Suprapubic skin (tissue), 3 donors: ENCODE data around the gene CXXC5.

Experiments used
- EP300 ChIP-seq: sonication (generic); formaldehyde crosslinking; IDR thresholded peaks from one replicate; pipeline ENCODE4 v1.6.1; 2017; ENCODE audit warnings: antibody characterized with exemption
- POLR2A ChIP-seq, 2 donors: fragments of 450-650 bp; IDR thresholded peaks; one replicate each; pipeline ENCODE4 v1.6.1; 2017; ENCODE audit warnings: antibody characterized with exemption in 2 of 2, mild to moderate bottlenecking in 2 of 2, moderate library complexity in 2 of 2
- TF ChIP-seq, protein P1 (sequence below), 2 donors: fragments of 200-600 bp in 1 of 2; fragments of 450-650 bp in 1 of 2; sonication (generic) in 1 of 2; IDR thresholded peaks; one replicate each; pipeline ENCODE4 v1.5.1; 2016 to 2019; ENCODE audit warnings: antibody characterized with exemption in 2 of 2, mild to moderate bottlenecking in 1 of 2, moderate library complexity in 1 of 2

GRCh38 chr5:139709582-139710318, 61.6 kb downstream of the CXXC5 start:
- TF ChIP-seq EP300 (no peak), POLR2A (IDR thresholded peaks at IDR 0.05) (no peak)
- TF ChIP-seq, protein P1, sequence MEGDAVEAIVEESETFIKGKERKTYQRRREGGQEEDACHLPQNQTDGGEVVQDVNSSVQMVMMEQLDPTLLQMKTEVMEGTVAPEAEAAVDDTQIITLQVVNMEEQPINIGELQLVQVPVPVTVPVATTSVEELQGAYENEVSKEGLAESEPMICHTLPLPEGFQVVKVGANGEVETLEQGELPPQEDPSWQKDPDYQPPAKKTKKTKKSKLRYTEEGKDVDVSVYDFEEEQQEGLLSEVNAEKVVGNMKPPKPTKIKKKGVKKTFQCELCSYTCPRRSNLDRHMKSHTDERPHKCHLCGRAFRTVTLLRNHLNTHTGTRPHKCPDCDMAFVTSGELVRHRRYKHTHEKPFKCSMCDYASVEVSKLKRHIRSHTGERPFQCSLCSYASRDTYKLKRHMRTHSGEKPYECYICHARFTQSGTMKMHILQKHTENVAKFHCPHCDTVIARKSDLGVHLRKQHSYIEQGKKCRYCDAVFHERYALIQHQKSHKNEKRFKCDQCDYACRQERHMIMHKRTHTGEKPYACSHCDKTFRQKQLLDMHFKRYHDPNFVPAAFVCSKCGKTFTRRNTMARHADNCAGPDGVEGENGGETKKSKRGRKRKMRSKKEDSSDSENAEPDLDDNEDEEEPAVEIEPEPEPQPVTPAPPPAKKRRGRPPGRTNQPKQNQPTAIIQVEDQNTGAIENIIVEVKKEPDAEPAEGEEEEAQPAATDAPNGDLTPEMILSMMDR (IDR thresholded peaks at IDR 0.05), result no peak
